Tibial artery (tissue), 4 donors: ENCODE data around the gene TSSC4.

Experiments used
- DNase-seq, 2 donors: peaks; one replicate each; pipeline ENCODE4 v3.0.0-alpha.2; 2019
- H3K27ac ChIP-seq, 2 donors: fragments of 200-600 bp; sonication (generic) in 1 of 2; 1 replicate in 1 of 2; 2 replicates in 1 of 2; pipeline ENCODE4 v1.5.1; 2018 to 2019; ENCODE audit warnings: mild to moderate bottlenecking in 1 of 2
- H3K27me3 ChIP-seq, 2 donors: fragments of 200-600 bp; sonication (generic) in 1 of 2; one replicate each; pipeline versions ENCODE4 v1.5.1 to v1.6.0; 2016 to 2019
- H3K36me3 ChIP-seq, 3 donors: fragments of 200-600 bp; sonication (generic) in 2 of 3; one replicate each; pipeline ENCODE4 v1.5.1; 2016 to 2019; ENCODE audit warnings: mild to moderate bottlenecking in 2 of 3
- H3K4me1 ChIP-seq, 4 donors: fragments of 200-600 bp; sonication (generic) in 2 of 4; 1 replicate in 3 of 4; 2 replicates in 1 of 4; pipeline ENCODE4 v1.5.1; 2016 to 2019
- H3K4me3 ChIP-seq, 2 donors: fragments of 200-600 bp; sonication (generic) in 1 of 2; 1 replicate in 1 of 2; 2 replicates in 1 of 2; pipeline ENCODE4 v1.5.1; 2018 to 2019; ENCODE audit warnings: mild to moderate bottlenecking in 2 of 2
- H3K9me3 ChIP-seq, 3 donors: fragments of 200-600 bp; sonication (generic) in 1 of 3; one replicate each; pipeline ENCODE4 v1.5.1; 2016 to 2019
- intact Hi-C: fragments of 100-400 bp; cut with DNase I; formaldehyde crosslinking; loops from one replicate; pipeline ENCODE4 v1.15.0; 2023; ENCODE audit warnings: low total_unique reads
- TF ChIP-seq, protein P1 (sequence below), 2 experiments: fragments of 200-600 bp in 1 of 2; fragments of 450-650 bp in 1 of 2; IDR thresholded peaks; one replicate each; pipeline ENCODE4 v1.5.1; 2017 to 2019; ENCODE audit warnings: antibody characterized with exemption in 2 of 2, mild to moderate bottlenecking in 1 of 2, moderate library complexity in 1 of 2

TSSC4 gene

DNA sequence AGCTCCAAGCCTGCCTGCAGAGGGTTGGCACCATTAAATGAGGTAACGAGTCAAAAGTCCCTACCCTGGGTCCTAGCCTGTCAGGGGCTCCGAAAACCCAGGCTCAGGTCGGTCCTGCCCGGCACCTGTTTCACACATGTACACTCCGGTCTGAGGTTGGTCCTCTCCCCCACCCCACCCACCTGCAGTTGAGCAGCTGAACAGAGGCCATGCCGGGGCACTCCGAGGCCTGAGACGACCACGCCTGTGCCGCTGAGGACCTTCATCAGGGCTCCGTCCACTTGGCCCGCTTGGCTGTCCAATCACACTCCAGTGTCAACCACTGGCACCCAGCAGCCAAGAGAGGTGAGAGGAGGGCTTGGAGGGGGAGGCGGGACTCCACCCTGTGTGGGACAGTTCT is 1.6 kb downstream of the TSSC4 start:
- TF ChIP-seq, protein P1, sequence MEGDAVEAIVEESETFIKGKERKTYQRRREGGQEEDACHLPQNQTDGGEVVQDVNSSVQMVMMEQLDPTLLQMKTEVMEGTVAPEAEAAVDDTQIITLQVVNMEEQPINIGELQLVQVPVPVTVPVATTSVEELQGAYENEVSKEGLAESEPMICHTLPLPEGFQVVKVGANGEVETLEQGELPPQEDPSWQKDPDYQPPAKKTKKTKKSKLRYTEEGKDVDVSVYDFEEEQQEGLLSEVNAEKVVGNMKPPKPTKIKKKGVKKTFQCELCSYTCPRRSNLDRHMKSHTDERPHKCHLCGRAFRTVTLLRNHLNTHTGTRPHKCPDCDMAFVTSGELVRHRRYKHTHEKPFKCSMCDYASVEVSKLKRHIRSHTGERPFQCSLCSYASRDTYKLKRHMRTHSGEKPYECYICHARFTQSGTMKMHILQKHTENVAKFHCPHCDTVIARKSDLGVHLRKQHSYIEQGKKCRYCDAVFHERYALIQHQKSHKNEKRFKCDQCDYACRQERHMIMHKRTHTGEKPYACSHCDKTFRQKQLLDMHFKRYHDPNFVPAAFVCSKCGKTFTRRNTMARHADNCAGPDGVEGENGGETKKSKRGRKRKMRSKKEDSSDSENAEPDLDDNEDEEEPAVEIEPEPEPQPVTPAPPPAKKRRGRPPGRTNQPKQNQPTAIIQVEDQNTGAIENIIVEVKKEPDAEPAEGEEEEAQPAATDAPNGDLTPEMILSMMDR (IDR thresholded peaks at IDR 0.05), result no peak
- Histone ChIP-seq H3K27ac (no peak overlapping the region), H3K4me1 (peaks cover 0 to 31% (median 26%) of the 10 kb centered on the region in 4 donors), H3K36me3 (peaks cover 15 to 44% (median 25%) of the 10 kb centered on the region in 3 donors), H3K4me3 (peak overlapping the region in 1 of 2 donors; percentile 80), H3K27me3 (no peaks in the 10 kb centered on the region), H3K9me3 (no peaks in the 10 kb centered on the region)
- DNase-seq, result no peak
- intact Hi-C loops, result loop anchor here (10.0 kb wide), 1 partner anchor 503 kb away; a partner anchor contains a TSS

DNA sequence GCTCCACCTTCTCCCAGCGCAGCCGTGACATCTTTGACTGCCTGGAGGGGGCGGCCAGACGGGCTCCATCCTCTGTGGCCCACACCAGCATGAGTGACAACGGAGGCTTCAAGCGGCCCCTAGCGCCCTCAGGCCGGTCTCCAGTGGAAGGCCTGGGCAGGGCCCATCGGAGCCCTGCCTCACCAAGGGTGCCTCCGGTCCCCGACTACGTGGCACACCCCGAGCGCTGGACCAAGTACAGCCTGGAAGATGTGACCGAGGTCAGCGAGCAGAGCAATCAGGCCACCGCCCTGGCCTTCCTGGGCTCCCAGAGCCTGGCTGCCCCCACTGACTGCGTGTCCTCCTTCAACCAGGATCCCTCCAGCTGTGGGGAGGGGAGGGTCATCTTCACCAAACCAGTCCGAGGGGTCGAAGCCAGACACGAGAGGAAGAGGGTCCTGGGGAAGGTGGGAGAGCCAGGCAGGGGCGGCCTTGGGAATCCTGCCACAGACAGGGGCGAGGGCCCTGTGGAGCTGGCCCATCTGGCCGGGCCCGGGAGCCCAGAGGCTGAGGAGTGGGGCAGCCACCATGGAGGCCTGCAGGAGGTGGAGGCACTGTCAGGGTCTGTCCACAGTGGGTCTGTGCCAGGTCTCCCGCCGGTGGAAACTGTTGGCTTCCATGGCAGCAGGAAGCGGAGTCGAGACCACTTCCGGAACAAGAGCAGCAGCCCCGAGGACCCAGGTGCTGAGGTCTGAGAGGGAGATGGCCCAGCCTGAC is 2.5 kb downstream of the TSSC4 start:
- no peak overlapping the region for H3K27ac ChIP-seq
- H3K4me1 ChIP-seq, result peaks cover 0 to 31% (median 26%) of the 10 kb centered on the region in 4 donors
- H3K36me3 ChIP-seq, result peaks cover 13 to 37% (median 23%) of the 10 kb centered on the region in 3 donors
- H3K9me3 ChIP-seq, result no peaks in the 10 kb centered on the region
- DNase-seq, result no peak
- TF ChIP-seq, protein P1 (IDR thresholded peaks at IDR 0.05), result no peak
- H3K27me3 ChIP-seq, result peaks cover 0 to 3% of the 10 kb centered on the region in 2 donors
- intact Hi-C loops, result loop anchor here (10.0 kb wide), 1 partner anchor 502 kb away; a partner anchor contains a TSS
- H3K4me3 ChIP-seq, result no peak overlapping the region

DNA sequence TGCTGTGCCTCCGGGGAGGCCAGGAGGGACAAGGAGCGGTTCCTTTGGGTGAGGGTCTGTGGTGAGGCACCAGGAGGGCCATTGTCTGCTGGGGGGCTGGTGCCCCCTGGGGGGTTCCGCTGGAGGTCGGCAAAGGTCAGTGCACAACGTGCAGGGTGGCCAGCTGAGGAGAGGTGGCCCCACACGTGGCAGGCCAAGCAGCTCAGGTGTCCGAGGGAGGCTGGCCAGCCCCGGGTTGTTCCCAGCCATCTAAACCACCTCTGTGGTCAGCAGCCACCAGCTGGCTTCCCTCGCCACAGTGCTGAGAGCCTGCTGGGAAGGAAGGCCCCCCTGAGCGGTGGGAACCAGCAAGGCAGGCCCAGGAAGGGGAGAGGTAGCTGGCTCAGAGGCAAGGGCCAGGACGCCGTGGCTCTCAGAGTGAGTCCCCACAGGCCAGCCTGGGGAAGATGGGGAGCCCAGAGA is 4.2 kb downstream of the TSSC4 start:
- no peak for DNase-seq
- TF ChIP-seq, protein P1 (IDR thresholded peaks at IDR 0.05), result no peak
- intact Hi-C loops, result loop anchor here (5.0 to 10.0 kb wide), 2 partner anchors 32 to 500 kb away; a partner anchor contains a TSS
- Histone ChIP-seq H3K4me1 (peaks cover 0 to 19% (median 14%) of the 10 kb centered on the region in 4 donors), H3K36me3 (peaks cover 13 to 31% (median 23%) of the 10 kb centered on the region in 3 donors), H3K9me3 (no peaks in the 10 kb centered on the region), H3K27ac (no peak overlapping the region), H3K27me3 (peaks cover 0 to 15% of the 10 kb centered on the region in 2 donors), H3K4me3 (no peak overlapping the region)

DNA sequence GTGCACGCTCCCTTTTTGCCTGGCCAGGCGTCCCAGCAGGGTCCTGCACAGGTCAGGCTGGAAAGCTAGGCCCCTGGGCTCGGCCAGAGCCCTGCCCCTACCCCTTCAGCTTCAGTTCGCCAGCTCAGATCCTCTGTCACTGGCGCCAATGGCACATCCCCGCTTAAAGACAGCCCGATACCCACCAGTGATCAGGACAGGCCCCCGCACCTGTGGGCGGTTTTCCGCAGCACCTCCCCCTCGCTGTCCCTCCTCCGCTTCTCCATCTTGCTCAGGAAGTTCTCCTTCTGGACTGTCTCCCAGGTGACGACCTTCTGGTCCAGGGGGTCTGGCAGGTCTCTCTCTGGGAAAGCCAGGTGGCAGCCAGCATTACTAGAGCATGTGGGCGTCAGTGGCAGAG is 5.9 kb downstream of the TSSC4 start:
- intact Hi-C loops, result loop anchor here (5.0 to 10.0 kb wide), 2 partner anchors 34 to 498 kb away; a partner anchor contains a TSS
- no peak overlapping the region for H3K4me3 ChIP-seq
- H3K36me3 ChIP-seq, result peaks cover 13 to 31% (median 23%) of the 10 kb centered on the region in 3 donors
- no peak overlapping the region for H3K27ac ChIP-seq
- peaks cover 0 to 12% (median 10%) of the 10 kb centered on the region in 4 donors for H3K4me1 ChIP-seq
- no peaks in the 10 kb centered on the region for H3K9me3 ChIP-seq
- H3K27me3 ChIP-seq, result peaks cover 0 to 32% of the 10 kb centered on the region in 2 donors
- TF ChIP-seq, protein P1 (IDR thresholded peaks at IDR 0.05), result no peak
- no peak for DNase-seq

DNA sequence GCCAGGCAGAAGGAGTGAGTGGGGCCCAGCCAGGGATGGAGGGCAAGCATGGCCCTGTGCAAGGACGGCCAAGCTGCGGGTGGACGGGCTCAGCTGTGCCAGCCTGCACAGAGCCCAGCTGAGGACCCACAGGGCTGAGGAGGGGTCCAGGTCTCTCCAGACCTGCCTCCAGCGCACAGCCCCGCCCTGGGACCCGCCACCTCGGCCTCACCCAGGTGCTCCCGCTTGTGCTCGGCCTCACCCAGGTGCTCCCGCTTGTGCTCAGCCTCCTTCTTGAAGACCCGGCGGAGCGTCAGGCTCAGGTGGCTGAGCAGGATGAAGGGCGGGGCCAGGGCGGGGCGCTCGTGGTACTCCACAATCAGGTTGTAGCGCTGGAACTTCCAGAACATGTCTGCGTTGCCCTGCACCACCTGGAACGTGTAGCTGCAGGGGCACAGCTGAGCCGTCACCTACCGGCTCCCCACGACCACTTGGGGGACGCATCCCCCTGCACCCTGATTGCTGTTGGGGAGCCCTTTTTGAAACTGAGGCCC is 6.4 kb downstream of the TSSC4 start:
- H3K27me3 ChIP-seq, result peaks cover 0 to 37% of the 10 kb centered on the region in 2 donors
- intact Hi-C loops, result loop anchor here (5.0 to 10.0 kb wide), 2 partner anchors 35 to 498 kb away; a partner anchor contains a TSS
- peaks cover 13 to 31% (median 22%) of the 10 kb centered on the region in 3 donors for H3K36me3 ChIP-seq
- H3K27ac ChIP-seq, result no peak overlapping the region
- DNase-seq, result no peak
- no peak overlapping the region for H3K4me3 ChIP-seq
- TF ChIP-seq, protein P1 (IDR thresholded peaks at IDR 0.05), result no peak
- H3K9me3 ChIP-seq, result no peaks in the 10 kb centered on the region
- H3K4me1 ChIP-seq, result peaks cover 0 to 7% (median 5%) of the 10 kb centered on the region in 4 donors
